Measurements from ENCODE around the gene TMEM131L. TPM values are rescaled to one million over a fixed set of nuclear protein-coding genes. Genes with fewer than 3 reads are reported as not detected.

The TMEM131L gene
- total and polyA plus RNA-seq, 2 experiments from 2014 or later, result 3.3 to 7.4 TPM

DNA sequence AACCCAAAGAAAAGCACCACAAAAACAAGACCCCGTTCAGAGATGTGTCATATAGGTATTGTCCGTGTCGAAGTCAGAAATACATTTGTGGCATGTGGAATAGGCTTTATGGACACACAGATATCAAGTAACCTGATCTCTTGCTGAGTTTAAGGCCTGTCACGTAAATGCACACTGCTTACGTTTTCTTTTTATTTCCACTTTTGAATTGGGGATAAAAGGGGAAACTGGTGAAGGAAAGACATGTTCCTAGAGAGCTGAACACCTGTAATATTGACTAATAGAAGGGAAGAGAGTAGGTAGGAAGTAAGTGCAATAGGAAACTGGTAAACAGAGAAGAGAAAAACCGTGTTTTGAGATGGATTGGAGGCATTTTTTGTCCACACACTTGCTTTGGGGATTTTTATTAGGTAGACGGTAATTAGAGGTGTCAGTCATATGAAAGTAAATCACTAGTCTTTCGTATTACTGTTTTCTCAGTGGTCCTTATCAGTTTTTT lies 24.9 kb downstream of the TMEM131L start:
- no peaks in the 10 kb centered on the region for H3K36me3 ChIP-seq
- TF ChIP-seq, protein P1, sequence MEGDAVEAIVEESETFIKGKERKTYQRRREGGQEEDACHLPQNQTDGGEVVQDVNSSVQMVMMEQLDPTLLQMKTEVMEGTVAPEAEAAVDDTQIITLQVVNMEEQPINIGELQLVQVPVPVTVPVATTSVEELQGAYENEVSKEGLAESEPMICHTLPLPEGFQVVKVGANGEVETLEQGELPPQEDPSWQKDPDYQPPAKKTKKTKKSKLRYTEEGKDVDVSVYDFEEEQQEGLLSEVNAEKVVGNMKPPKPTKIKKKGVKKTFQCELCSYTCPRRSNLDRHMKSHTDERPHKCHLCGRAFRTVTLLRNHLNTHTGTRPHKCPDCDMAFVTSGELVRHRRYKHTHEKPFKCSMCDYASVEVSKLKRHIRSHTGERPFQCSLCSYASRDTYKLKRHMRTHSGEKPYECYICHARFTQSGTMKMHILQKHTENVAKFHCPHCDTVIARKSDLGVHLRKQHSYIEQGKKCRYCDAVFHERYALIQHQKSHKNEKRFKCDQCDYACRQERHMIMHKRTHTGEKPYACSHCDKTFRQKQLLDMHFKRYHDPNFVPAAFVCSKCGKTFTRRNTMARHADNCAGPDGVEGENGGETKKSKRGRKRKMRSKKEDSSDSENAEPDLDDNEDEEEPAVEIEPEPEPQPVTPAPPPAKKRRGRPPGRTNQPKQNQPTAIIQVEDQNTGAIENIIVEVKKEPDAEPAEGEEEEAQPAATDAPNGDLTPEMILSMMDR (IDR thresholded peaks at IDR 0.05; ENCODE audit: low read depth, low read length), result no peak
- no peaks in the 10 kb centered on the region for H3K9me3 ChIP-seq (ENCODE audit: low read depth)
- no peak overlapping the region for H3K27ac ChIP-seq
- H3K27me3 ChIP-seq, result no peaks in the 10 kb centered on the region
- DNase-seq (ENCODE audit: low read depth in 1 of 2, low spot score in 1 of 2), result no peak
- H3K4me3 ChIP-seq, result no peak overlapping the region
- peaks cover 3% of the 10 kb centered on the region for H3K4me1 ChIP-seq (ENCODE audit: low read depth)

DNA sequence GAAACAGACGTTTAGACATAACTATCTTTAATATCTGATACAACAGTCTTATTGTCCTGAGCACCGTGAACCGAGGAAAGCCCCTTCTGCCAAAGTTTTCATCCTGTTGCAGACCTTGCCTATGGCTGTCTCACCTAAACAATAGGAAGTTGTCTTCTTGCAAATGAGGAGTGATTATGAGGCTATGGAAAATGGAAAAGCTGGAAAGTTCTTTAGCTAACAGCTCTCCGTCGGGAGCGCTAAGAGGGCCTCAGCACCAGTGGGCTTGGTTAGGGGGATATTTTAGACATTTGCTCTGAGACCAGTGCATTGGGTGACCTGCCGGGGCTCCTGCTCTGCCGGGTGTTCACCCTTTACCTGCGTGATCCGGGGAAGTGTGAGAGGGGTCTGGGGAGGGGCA lies 28.4 kb downstream of the TMEM131L start:
- H3K27me3 ChIP-seq, result no peaks in the 10 kb centered on the region
- no peak overlapping the region for H3K27ac ChIP-seq
- no peaks in the 10 kb centered on the region for H3K36me3 ChIP-seq
- H3K9me3 ChIP-seq (ENCODE audit: low read depth), result no peaks in the 10 kb centered on the region
- TF ChIP-seq, protein P1 (IDR thresholded peaks at IDR 0.05; ENCODE audit: low read depth, low read length), result no peak
- peaks cover 19% of the 10 kb centered on the region for H3K4me1 ChIP-seq (ENCODE audit: low read depth)
- H3K4me3 ChIP-seq, result no peak overlapping the region
- no peak for DNase-seq (ENCODE audit: low read depth in 1 of 2, low spot score in 1 of 2)

DNA sequence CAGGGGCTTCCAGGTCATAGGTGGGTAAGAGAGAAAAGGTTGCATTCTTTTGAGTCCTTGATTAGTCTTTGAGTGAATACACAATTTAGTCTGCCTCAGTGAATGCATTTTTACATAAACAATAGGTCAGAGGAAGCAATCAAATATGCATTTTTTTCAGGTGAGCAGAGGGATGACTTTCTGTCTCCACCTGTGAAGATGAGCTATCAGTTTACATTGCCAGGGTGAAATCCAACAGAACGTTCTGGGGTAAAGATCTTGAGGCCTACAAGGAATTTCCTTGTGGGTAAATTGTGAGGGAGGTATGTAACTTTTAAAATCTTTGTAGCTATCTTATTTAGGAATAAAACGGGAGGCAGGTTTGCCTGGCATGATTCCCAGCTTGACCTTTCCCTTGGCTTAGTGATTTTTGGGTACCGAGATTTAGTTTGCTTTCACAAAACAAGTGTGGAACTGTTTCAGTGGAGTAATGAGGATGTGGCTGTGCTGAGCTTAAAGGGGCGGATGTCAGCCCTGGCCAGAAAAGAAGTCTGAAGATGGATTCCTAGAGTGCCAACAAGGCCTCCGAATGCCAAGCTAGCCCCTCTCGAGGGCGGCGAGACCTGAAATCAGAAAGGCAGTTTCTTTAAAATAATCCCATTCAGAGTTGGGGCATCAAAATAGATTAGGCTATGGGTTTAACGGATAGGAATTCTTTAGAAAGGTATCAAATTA lies 29.5 kb downstream of the TMEM131L start:
- no peak overlapping the region for H3K4me3 ChIP-seq
- no peaks in the 10 kb centered on the region for H3K9me3 ChIP-seq (ENCODE audit: low read depth)
- no peak for DNase-seq (ENCODE audit: low read depth in 1 of 2, low spot score in 1 of 2)
- TF ChIP-seq, protein P1 (IDR thresholded peaks at IDR 0.05; ENCODE audit: low read depth, low read length), result no peak
- no peaks in the 10 kb centered on the region for H3K36me3 ChIP-seq
- no peaks in the 10 kb centered on the region for H3K27me3 ChIP-seq
- no peak overlapping the region for H3K27ac ChIP-seq
- H3K4me1 ChIP-seq (ENCODE audit: low read depth), result peaks cover 19% of the 10 kb centered on the region

DNA sequence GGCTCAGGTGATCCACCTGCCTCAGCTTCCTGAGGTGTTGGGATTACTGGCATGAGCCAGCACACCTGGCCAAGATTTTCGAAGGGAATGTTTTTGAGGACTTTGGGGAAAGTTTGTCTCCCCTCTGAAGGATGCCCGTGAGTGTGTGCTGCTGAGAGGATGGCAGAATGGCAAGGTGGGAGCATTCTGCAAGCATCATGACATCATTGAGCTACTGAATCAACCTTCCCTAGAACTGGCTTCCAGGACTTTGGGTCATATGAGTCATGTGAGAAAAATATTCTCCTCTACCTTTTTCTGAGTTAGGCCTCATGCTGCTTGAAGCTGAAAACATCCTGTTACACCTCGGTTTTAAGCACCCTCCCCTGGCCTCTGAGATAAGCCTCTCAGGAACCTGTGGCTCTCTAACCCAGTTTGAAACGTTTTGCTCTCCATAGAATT lies 31.0 kb downstream of the TMEM131L start:
- TF ChIP-seq, protein P1 (IDR thresholded peaks at IDR 0.05; ENCODE audit: low read depth, low read length), result no peak
- Histone ChIP-seq H3K4me1 (ENCODE audit: low read depth) (peaks cover 19% of the 10 kb centered on the region), H3K9me3 (ENCODE audit: low read depth) (no peaks in the 10 kb centered on the region), H3K4me3 (no peak overlapping the region), H3K27ac (peak overlapping the region; percentile 25), H3K36me3 (no peaks in the 10 kb centered on the region), H3K27me3 (no peaks in the 10 kb centered on the region)
- peak; percentile 37 to 42 for DNase-seq (ENCODE audit: low read depth in 1 of 2, low spot score in 1 of 2)

DNA sequence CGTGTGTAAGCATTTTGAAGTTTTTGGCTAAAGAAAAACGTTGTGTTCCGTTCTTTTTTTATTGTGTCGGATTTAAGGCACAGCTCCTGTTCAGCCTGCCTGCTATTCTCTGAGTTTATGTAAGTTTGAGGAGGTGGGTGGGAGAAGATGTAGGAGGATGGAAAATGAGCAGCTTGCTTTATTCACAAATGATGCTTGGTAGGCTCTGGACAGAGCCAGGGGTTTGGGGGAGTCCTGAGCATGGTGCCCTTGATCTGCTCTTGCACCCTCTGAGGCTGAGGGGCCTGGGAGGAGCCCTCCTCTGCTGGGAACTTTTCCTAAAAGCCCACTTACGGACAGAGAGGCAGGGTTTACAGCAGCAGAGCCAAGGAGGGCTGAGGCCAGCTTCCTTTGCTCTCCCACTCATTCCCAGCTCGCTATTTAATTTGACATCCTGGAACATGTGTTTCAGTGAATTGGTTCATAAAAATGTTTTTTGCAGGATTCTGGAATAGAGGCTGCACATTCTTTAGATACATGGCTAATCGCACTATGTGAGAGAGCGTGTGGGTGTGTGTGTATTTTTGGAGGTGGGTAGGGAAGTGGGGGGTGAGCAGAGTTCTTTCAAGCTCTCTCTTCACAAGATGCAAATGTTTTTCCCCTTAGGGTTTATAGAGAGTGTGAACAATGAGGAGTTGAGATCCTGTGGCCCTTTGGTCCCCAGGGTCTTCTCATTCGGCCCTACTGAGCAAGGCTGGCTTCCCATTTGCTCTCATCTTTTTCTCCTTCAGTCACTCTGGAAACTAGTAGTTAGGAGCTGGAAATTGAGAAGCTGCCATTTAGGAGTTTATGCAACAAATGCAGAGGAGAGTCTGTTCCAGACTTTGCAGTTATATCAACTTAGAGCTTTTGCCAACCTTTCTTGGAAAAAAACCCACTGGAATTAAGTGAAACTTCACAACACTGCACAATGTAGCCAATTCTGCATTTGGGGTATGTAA lies 32.1 kb downstream of the TMEM131L start:
- Histone ChIP-seq H3K4me3 (no peak overlapping the region), H3K27ac (peak overlapping the region; percentile 39), H3K4me1 (ENCODE audit: low read depth) (peaks cover 19% of the 10 kb centered on the region), H3K36me3 (no peaks in the 10 kb centered on the region), H3K27me3 (no peaks in the 10 kb centered on the region), H3K9me3 (ENCODE audit: low read depth) (no peaks in the 10 kb centered on the region)
- TF ChIP-seq, protein P1 (IDR thresholded peaks at IDR 0.05; ENCODE audit: low read depth, low read length), result no peak
- peak in 1 of 2 donors; percentile 86 for DNase-seq (ENCODE audit: low read depth in 1 of 2, low spot score in 1 of 2)

All from cardiac muscle cell (in vitro differentiated cells and primary cell).